SU-DHL-6 (cell line): Measurements from ENCODE around the gene RYK.

Experiments
- H2AFZ ChIP-seq: fragments of 200-600 bp; sonication (generic); 2 replicates; pipeline ENCODE4 v1.6.1; 2014; ENCODE audit warnings: low read depth, mild to moderate bottlenecking, moderate library complexity, mixed read lengths, antibody characterized with exemption, low read length; ENCODE audit not compliant: severe bottlenecking
- H3F3A ChIP-seq: fragments of 200-600 bp; shearing (Covaris generic); 2 replicates; pipeline ENCODE4 v1.6.0; 2016; ENCODE audit warnings: antibody characterized with exemption, mild to moderate bottlenecking; ENCODE audit not compliant: insufficient read depth
- H3K27ac ChIP-seq: fragments of 200-600 bp; sonication (generic); 2 replicates; pipeline ENCODE4 v1.5.1; 2016; ENCODE audit warnings: low read depth, mild to moderate bottlenecking, low read length, moderate library complexity, mixed read lengths
- H3K27me3 ChIP-seq: fragments of 200-600 bp; sonication (generic), shearing (Covaris generic); 2 replicates; pipeline ENCODE4 v1.6.0; 2014; ENCODE audit warnings: mild to moderate bottlenecking, low read length
- H3K36me3 ChIP-seq: fragments of 200-600 bp; sonication (generic); 2 replicates; pipeline ENCODE4 v1.6.1; 2014; ENCODE audit warnings: mild to moderate bottlenecking, low read length, mixed read lengths
- H3K4me2 ChIP-seq: fragments of 300-600, 200-600 bp; shearing (Covaris generic), sonication (generic); 2 replicates; pipeline ENCODE4 v1.6.0; 2014; ENCODE audit warnings: low read length, low read depth, mild to moderate bottlenecking; ENCODE audit not compliant: poor library complexity, severe bottlenecking
- H3K4me3 ChIP-seq: fragments of 200-600 bp; sonication (generic); 2 replicates; pipeline ENCODE4 v1.5.1; 2014; ENCODE audit warnings: antibody characterized with exemption, low read length, mild to moderate bottlenecking, mixed read lengths; ENCODE audit not compliant: insufficient read depth, poor library complexity, severe bottlenecking
- H3K79me2 ChIP-seq: fragments of 200-600 bp; sonication (generic); 2 replicates; pipeline ENCODE4 v1.6.1; 2014; ENCODE audit warnings: mild to moderate bottlenecking, low read length, moderate library complexity; ENCODE audit not compliant: insufficient read depth
- H3K9ac ChIP-seq: fragments of 200-600 bp; sonication (generic); 2 replicates; pipeline ENCODE4 v1.7.0; 2014; ENCODE audit warnings: mild to moderate bottlenecking, low read length
- H3K9me2 ChIP-seq: fragments of 200-600 bp; sonication (generic); replicated peaks from 2 replicates; pipeline ENCODE4 v1.6.1; 2014; ENCODE audit warnings: low read length; ENCODE audit not compliant: insufficient read depth
- H3K9me3 ChIP-seq: fragments of 200-600 bp; sonication (generic); 2 replicates; pipeline ENCODE4 v1.6.1; 2014; ENCODE audit warnings: low read length, mixed read lengths; ENCODE audit not compliant: insufficient read depth
- H4K20me1 ChIP-seq: fragments of 200-600 bp; sonication (generic); 2 replicates; pipeline ENCODE4 v1.6.1; 2014; ENCODE audit warnings: low read depth, mild to moderate bottlenecking, antibody characterized with exemption, low read length, moderate library complexity, mixed read lengths
- EZH2phosphoT487 ChIP-seq: fragments of 200-600 bp; sonication (generic), shearing (Covaris generic); conservative IDR thresholded peaks from 2 replicates; pipeline ENCODE4 v1.6.1; 2018; ENCODE audit warnings: mild to moderate bottlenecking, antibody characterized with exemption, low read length, moderate library complexity, mixed read lengths
- TF ChIP-seq, protein P1 (sequence below): fragments of 200-600 bp; sonication (generic); IDR thresholded peaks from one replicate; pipeline ENCODE4 v1.5.1; 2017; ENCODE audit warnings: antibody characterized with exemption, mild to moderate bottlenecking, low read length, moderate library complexity; ENCODE audit not compliant: insufficient read depth, poor library complexity, severe bottlenecking

Gene RYK

DNA sequence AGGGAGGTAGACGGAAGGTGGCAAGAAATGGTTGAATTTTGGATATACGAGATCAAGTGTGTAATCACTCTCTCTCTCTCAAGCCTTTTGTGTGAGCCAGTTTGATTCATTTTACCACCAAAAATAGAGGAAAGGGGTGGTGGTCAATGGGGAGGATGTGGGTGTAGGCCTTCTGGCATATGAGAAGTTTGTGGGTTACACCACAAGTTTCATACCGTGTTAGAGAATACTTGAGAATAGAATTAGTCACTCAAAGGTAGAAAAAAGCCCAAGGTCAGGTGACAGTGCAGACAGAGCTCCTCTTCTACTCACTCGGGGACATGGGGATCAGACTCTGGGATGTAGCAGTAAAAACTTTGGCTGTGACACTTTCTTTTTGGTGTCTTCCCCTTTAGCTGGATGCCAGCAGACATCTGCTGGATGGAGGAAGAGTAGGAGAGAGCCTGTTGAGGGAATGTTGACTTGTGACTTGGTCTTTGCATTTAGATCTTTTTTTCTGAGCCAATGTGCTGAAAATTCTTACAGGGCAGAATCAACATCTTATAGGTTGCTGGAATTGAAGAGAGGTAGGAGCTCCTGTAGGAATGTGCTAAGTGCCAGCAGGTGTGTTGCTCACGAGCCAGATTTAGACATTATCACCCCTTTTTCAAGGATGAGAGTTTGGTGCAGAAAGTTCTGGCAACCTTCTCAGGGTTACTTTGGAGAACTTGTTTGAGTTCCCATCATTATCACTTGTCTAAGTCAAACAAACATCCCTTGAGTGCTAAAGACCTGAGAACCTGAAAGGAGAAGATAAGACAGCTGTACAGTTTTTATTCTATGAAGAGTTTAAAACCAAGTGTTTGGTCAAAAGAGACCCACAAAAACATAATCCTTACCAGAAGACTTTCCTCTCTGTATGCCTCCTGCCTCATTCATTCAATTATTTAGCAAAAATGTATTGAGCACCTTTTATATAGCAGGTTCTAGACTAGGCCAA, 43.9 kb upstream of the RYK start:
- no peak for TF ChIP-seq EZH2phosphoT487
- TF ChIP-seq, protein P1, sequence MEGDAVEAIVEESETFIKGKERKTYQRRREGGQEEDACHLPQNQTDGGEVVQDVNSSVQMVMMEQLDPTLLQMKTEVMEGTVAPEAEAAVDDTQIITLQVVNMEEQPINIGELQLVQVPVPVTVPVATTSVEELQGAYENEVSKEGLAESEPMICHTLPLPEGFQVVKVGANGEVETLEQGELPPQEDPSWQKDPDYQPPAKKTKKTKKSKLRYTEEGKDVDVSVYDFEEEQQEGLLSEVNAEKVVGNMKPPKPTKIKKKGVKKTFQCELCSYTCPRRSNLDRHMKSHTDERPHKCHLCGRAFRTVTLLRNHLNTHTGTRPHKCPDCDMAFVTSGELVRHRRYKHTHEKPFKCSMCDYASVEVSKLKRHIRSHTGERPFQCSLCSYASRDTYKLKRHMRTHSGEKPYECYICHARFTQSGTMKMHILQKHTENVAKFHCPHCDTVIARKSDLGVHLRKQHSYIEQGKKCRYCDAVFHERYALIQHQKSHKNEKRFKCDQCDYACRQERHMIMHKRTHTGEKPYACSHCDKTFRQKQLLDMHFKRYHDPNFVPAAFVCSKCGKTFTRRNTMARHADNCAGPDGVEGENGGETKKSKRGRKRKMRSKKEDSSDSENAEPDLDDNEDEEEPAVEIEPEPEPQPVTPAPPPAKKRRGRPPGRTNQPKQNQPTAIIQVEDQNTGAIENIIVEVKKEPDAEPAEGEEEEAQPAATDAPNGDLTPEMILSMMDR = no peak
- no peak overlapping the region for H3K4me2 ChIP-seq

DNA sequence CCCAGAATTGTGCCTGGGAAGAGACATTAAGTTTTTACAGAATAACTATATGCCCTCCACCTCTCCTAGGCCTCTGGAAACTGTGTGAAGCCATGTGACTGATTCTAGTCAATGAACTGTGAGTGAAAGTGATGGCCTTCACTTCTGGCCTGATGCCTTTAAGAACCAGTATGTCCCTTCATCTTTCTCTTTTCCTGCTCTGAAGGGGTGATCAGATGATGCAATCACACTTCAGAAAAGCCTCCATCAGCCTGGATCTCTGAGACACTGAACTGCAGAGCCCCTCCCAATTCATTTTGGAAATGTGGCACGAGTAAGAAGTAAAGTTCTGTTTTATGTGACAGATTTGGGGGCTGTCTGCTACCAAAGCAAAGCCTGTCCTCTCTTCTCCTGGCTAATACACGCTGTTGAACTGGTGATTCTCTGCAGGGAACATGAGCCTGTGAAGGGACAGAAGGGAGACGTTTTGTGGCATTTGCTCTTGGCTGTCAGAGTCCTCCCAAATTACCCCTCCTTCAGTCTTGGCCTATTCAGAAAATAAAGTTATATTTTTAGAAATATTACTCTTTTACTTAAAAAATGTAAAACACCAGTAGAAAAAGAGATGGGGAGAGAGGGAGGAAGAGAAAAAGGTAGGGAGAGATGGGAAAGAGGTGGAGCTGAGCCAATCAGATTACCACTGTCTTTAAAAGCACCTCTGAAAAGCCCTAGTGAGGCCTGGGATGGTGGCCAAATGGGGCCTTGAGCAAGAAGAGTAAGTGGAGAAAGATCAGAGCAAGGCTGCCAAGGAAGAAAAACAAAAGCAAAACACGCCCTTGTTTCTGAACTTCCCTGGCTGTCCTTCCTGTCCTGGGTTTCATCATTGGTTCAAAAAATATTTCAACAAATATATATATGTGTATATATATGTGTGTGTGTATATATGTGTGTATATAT, 40.9 kb upstream of the RYK start:
- H3K36me3 ChIP-seq = no peaks in the 10 kb centered on the region
- H3K9me2 ChIP-seq = no peaks in the 10 kb centered on the region
- H3K9me3 ChIP-seq = no peaks in the 10 kb centered on the region
- H3K4me3 ChIP-seq = no peak overlapping the region
- H3K27me3 ChIP-seq = no peaks in the 10 kb centered on the region
- TF ChIP-seq EZH2phosphoT487 = no peak
- TF ChIP-seq, protein P1 = no peak
- H3F3A ChIP-seq = no peaks in the 10 kb centered on the region
- H2AFZ ChIP-seq = no peak overlapping the region
- no peaks in the 10 kb centered on the region for H4K20me1 ChIP-seq
- H3K4me2 ChIP-seq = no peak overlapping the region
- H3K9ac ChIP-seq = no peak overlapping the region
- H3K79me2 ChIP-seq = no peaks in the 10 kb centered on the region
- no peak overlapping the region for H3K27ac ChIP-seq

More for the DNA sequence above, 43.9 kb upstream of the RYK start:
- no peak overlapping the region for H3K9ac ChIP-seq
- H3K27me3 ChIP-seq = no peaks in the 10 kb centered on the region
- no peak overlapping the region for H3K27ac ChIP-seq
- no peaks in the 10 kb centered on the region for H4K20me1 ChIP-seq
- H2AFZ ChIP-seq = no peak overlapping the region
- no peaks in the 10 kb centered on the region for H3F3A ChIP-seq
- H3K36me3 ChIP-seq = no peaks in the 10 kb centered on the region
- no peaks in the 10 kb centered on the region for H3K9me2 ChIP-seq
- no peak overlapping the region for H3K4me3 ChIP-seq
- H3K79me2 ChIP-seq = no peaks in the 10 kb centered on the region
- H3K9me3 ChIP-seq = no peaks in the 10 kb centered on the region

DNA sequence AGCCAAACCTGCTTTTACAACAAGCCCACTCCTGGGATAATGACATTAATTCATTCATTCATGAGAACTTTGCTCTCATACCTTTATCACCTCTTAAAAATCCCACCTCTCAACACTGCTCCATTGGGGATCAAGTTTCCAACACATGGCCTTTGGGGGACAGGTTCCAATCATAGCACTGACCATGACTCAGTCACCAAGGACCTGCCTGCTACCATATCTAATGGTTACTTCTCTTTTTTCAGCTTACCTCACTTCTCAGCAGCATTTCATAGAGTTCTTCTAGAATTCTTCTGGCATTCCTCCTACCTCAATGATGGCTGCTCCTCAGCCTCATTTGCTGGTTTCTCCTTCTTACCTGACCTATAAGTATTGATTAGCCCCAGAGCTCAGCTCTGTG, 36.9 kb upstream of the RYK start:
- Histone ChIP-seq H3K9me3 (no peaks in the 10 kb centered on the region), H2AFZ (no peak overlapping the region), H4K20me1 (no peaks in the 10 kb centered on the region), H3F3A (no peaks in the 10 kb centered on the region), H3K9me2 (no peaks in the 10 kb centered on the region), H3K9ac (no peak overlapping the region), H3K79me2 (no peaks in the 10 kb centered on the region), H3K4me2 (no peak overlapping the region), H3K36me3 (no peaks in the 10 kb centered on the region), H3K27me3 (no peaks in the 10 kb centered on the region), H3K27ac (no peak overlapping the region), H3K4me3 (no peak overlapping the region)
- TF ChIP-seq, protein P1 = no peak
- TF ChIP-seq EZH2phosphoT487 = no peak
